ENCODE data around the gene ATP11A. TPM values are rescaled to one million over a fixed set of nuclear protein-coding genes. Genes with fewer than 3 reads are reported as not detected.

Gene ATP11A
- total and polyA plus RNA-seq, 9 of the 15 experiments (the other 6 are each of a cell fraction or from before 2014, with no cell fraction given) = 0.38 to 34.2 (median 4.2) TPM

DNA sequence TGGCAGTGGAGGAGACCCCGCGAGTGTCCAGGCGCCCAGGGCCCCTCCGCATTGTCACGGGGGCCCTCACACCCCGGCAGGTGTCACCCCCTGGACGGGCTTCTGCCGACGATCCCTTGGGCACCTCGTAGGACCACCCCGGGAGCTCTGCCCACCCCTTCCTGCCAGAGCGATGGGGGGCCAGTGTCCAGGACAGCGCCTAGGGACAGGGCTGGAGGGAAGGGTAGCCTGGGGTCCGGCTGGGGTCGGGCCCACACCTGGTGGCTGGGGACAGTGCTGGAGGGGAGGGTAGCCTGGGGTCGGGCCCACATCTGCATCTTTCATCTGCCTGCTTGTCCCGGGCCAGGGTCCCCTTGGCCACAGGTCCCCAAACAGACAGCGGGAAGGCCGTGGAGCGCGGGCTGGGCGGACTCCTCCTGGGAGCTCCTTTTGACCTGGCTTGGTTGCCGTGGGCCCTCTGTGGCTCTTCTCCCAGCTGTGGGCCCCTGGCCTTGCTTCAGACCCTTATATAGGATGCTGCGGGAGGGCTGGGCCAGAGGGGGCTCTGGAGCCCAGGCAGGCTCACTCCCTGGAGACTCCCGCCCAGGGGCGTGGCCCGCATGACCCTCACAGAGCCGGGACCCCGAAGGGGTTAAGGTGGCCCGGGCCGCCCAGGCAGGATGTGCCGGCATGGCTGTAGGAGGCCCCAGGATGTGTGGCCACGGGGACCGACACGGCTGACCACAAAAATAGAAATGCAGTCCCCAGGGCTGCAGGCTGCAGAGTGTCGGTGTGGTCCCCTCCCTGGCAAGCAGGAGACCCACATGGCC lies 205.0 kb downstream of the ATP11A start:
- POLR2A ChIA-PET = interaction anchor here (0.5 kb wide), 1 partner anchor 13 kb away, joined by 4 read pairs; no protein-coding TSS in a partner anchor

More for the DNA sequence above, 205.0 kb downstream of the ATP11A start:
- WGBS (ENCODE audit: insufficient coverage, low coverage, missing lambda C conversion rate) = 4% methylated on average over 14 of the region's 36 CpGs
- TF ChIP-seq POLR3G (IDR thresholded peaks at IDR 0.05; ENCODE audit: extremely low read depth, insufficient read length, insufficient replicate concordance) = no peak
- TF ChIP-seq DNMT1 (IDR thresholded peaks at IDR 0.05) = no peak
- no peak for TF ChIP-seq NCOA2 (IDR thresholded peaks at IDR 0.05; ENCODE audit: partially characterized antibody in 2 of 2)
- TF ChIP-seq CBFA2T2 (conservative IDR thresholded peaks at IDR 0.05) = no peak
- no peak for TF ChIP-seq NFE2 (IDR thresholded peaks at IDR 0.05; ENCODE audit: low read depth)
- TF ChIP-seq NFIC (IDR thresholded peaks at IDR 0.05) = no peak
- no peak for TF ChIP-seq ARID2 (IDR thresholded peaks at IDR 0.05)
- TF ChIP-seq, protein P1, sequence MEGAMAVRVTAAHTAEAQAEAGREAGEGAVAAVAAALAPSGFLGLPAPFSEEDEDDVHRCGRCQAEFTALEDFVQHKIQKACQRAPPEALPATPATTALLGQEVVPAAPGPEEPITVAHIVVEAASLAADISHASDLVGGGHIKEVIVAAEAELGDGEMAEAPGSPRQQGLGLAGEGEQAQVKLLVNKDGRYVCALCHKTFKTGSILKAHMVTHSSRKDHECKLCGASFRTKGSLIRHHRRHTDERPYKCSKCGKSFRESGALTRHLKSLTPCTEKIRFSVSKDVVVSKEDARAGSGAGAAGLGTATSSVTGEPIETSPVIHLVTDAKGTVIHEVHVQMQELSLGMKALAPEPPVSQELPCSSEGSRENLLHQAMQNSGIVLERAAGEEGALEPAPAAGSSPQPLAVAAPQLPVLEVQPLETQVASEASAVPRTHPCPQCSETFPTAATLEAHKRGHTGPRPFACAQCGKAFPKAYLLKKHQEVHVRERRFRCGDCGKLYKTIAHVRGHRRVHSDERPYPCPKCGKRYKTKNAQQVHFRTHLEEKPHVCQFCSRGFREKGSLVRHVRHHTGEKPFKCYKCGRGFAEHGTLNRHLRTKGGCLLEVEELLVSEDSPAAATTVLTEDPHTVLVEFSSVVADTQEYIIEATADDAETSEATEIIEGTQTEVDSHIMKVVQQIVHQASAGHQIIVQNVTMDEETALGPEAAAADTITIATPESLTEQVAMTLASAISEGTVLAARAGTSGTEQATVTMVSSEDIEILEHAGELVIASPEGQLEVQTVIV (CRISPR knock-in tag; IDR thresholded peaks at IDR 0.05; ENCODE audit: borderline replicate concordance) = no peak
- no peak for TF ChIP-seq SAFB2 (IDR thresholded peaks at IDR 0.05; ENCODE audit: borderline replicate concordance, low read depth, low read length, severe bottlenecking)
- no peak for TF ChIP-seq CREB1 (IDR thresholded peaks at IDR 0.05)
- TF ChIP-seq CREB1 (CRISPR knock-in tag; IDR thresholded peaks at IDR 0.05) = no peak
- TF ChIP-seq SRSF9 (IDR thresholded peaks at IDR 0.05; ENCODE audit: borderline replicate concordance, low read depth, low read length) = no peak
- no peak for TF ChIP-seq SMAD2 (IDR thresholded peaks at IDR 0.05; ENCODE audit: low read depth, low read length)
- TF ChIP-seq, protein P2, sequence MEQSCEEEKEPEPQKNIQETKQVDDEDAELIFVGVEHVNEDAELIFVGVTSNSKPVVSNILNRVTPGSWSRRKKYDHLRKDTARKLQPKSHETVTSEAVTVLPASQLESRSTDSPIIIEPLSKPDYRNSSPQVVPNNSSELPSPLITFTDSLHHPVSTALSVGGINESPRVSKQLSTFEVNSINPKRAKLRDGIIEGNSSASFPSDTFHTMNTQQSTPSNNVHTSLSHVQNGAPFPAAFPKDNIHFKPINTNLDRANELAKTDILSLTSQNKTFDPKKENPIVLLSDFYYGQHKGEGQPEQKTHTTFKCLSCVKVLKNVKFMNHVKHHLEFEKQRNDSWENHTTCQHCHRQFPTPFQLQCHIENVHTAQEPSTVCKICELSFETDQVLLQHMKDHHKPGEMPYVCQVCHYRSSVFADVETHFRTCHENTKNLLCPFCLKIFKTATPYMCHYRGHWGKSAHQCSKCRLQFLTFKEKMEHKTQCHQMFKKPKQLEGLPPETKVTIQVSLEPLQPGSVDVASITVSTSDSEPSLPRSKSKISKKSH (CRISPR knock-in tag; IDR thresholded peaks at IDR 0.05) = no peak
- no peak for TF ChIP-seq PHF21A (IDR thresholded peaks at IDR 0.05; ENCODE audit: borderline replicate concordance, low read depth)
- no peak for TF ChIP-seq ARNT (IDR thresholded peaks at IDR 0.05)
- no peak for TF ChIP-seq TAF9B (IDR thresholded peaks at IDR 0.05; ENCODE audit: partially characterized antibody)
- no peak for TF ChIP-seq NRF1 (conservative IDR thresholded peaks at IDR 0.05 in 1 of 2, IDR thresholded peaks at IDR 0.05 in 1 of 2)
- TF ChIP-seq SPI1 (IDR thresholded peaks at IDR 0.05; ENCODE audit: borderline replicate concordance, low read depth, low read length) = no peak
- no peak for TF ChIP-seq EP400 (IDR thresholded peaks at IDR 0.05)
- H3K27ac ChIP-seq (ENCODE audit: extremely low read depth, low read depth, low read length) = no peak overlapping the region
- H3K27me3 ChIP-seq (ENCODE audit: control insufficient read depth in 2 of 2, insufficient read depth in 2 of 2, low read length in 2 of 2) = peaks cover 30 to 89% of the 10 kb centered on the region in 2 experiments
- no peaks in the 10 kb centered on the region for H3K9me3 ChIP-seq (replicated peaks; ENCODE audit: control insufficient read depth, insufficient read depth, low read depth, low read length)
- CTCF ChIA-PET (ENCODE audit: low intra/inter-chr PET ratio) = interaction anchor here (0.6 kb wide), 1 partner anchor 51 kb away, joined by 3 read pairs; no protein-coding TSS in a partner anchor
- no peaks in the 10 kb centered on the region for H3K9me1 ChIP-seq (ENCODE audit: control insufficient read depth, insufficient read depth, low read length)
- no peaks in the 10 kb centered on the region for H3K36me3 ChIP-seq (ENCODE audit: control insufficient read depth, insufficient read depth, low read length)
- H4K20me1 ChIP-seq (replicated peaks; ENCODE audit: control insufficient read depth, insufficient read depth, low read length) = peaks cover 7% of the 10 kb centered on the region; the same call in 1 of the 2 replicates
- no peak overlapping the region; the same call in 1 of the 2 replicates for H3K4me2 ChIP-seq (ENCODE audit: insufficient read depth, low read length)
- H3K9ac ChIP-seq (ENCODE audit: insufficient read depth in 1 of 2, low read depth in 2 of 2, low read length in 2 of 2) = no peak overlapping the region
- no peak overlapping the region for H3K4me3 ChIP-seq
- no peak for DNase-seq (ENCODE audit: extremely low read depth in 1 of 4, low spot score in 3 of 4)
- ATAC-seq = no peak
- no peak for FAIRE-seq
- H3K79me2 ChIP-seq (ENCODE audit: control insufficient read depth, insufficient read depth, low read length) = no peaks in the 10 kb centered on the region
- peaks cover 0 to 42% of the 10 kb centered on the region in 2 experiments; a peak in 2 of 5 replicates for H3K4me1 ChIP-seq (replicated peaks in 1 of 2; ENCODE audit: control insufficient read depth in 2 of 2, insufficient read depth in 2 of 2, low read length in 2 of 2)
- intact Hi-C loops (cut with micrococcal nuclease) = no loop called here
- H2AFZ ChIP-seq (ENCODE audit: low read depth, low read length) = no peak overlapping the region
- no TSS peak for BruUV-seq (replicated peaks)
- in situ Hi-C loops (cut with MboI) = no loop called here
